ENCODE results near the gene UGT1A1. TPM values are rescaled to one million over a fixed set of nuclear protein-coding genes. Genes with fewer than 3 reads are reported as not detected.

UGT1A1 gene
- total RNA-seq, 1 experiment from 2014 or later, result 0.33 TPM

GRCh38 chr2:233764761-233765160 lies 4.7 kb downstream of the UGT1A1 start:
- peak overlapping the region; percentile 34; the same call in 1 of the 2 replicates for H3K9ac ChIP-seq (ENCODE audit: low read length)
- H3K27me3 ChIP-seq (ENCODE audit: low read length), result no peaks in the 10 kb centered on the region
- H3K4me2 ChIP-seq (ENCODE audit: low read length), result peak overlapping the region; percentile 43
- TF ChIP-seq EZH2phosphoT487 (IDR thresholded peaks at IDR 0.05; ENCODE audit: borderline replicate concordance, low read length) (no peak), EZH2 (IDR thresholded peaks at IDR 0.05; ENCODE audit: low read length, unreplicated experiment) (no peak)
- H4K20me1 ChIP-seq (ENCODE audit: low read length), result no peaks in the 10 kb centered on the region
- ATAC-seq (peak; percentile 36), DNase-seq (peak; percentile 13)
- BruUV-seq (replicated peaks), result TSS peak; percentile 94
- H3K9me2 ChIP-seq (replicated peaks; ENCODE audit: low read length), result 0 out of 2 replicates have a peak, but pooled peaks cover 4% of the 10 kb centered on the region
- H2AFZ ChIP-seq (ENCODE audit: low read length), result 0 out of 2 replicates have a peak overlapping the region, but pooled peaks have one; percentile 53
- no peaks in the 10 kb centered on the region for H3K36me3 ChIP-seq (ENCODE audit: low read depth, low read length)
- no peaks in the 10 kb centered on the region for H3K9me3 ChIP-seq (ENCODE audit: low read length)
- no peak overlapping the region for H3K4me3 ChIP-seq (ENCODE audit: low read length)
- H3K27ac ChIP-seq (ENCODE audit: low read length), result peak overlapping the region; percentile 79
- no peaks in the 10 kb centered on the region for H3K79me2 ChIP-seq (ENCODE audit: low read length)
- intact Hi-C loops (cut with micrococcal nuclease), result no loop called here
- H3F3A ChIP-seq (ENCODE audit: low read length, unreplicated experiment), result no peaks in the 10 kb centered on the region
- CTCF ChIA-PET, result no interaction called here
- POLR2A ChIA-PET (ENCODE audit: unreplicated experiment), result no interaction called here
- peaks cover 19% of the 10 kb centered on the region for H3K4me1 ChIP-seq (ENCODE audit: insufficient read depth, low read length)

- H3K4me3 ChIP-seq (ENCODE audit: low read length), result no peak overlapping the region
- H3K9me2 ChIP-seq (replicated peaks; ENCODE audit: low read length), result 0 out of 2 replicates have a peak, but pooled peaks cover 4% of the 10 kb centered on the region
- intact Hi-C loops (cut with micrococcal nuclease), result no loop called here
- no peaks in the 10 kb centered on the region for H3K79me2 ChIP-seq (ENCODE audit: low read length)
- no peak for ATAC-seq
- DNase-seq, result no peak
- no peaks in the 10 kb centered on the region for H3K27me3 ChIP-seq (ENCODE audit: low read length)
- no peak overlapping the region for H3K27ac ChIP-seq (ENCODE audit: low read length)
- no peak overlapping the region for H3K4me2 ChIP-seq (ENCODE audit: low read length)
- no peaks in the 10 kb centered on the region for H3K9me3 ChIP-seq (ENCODE audit: low read length)
- H3K9ac ChIP-seq (ENCODE audit: low read length), result no peak overlapping the region
- H3F3A ChIP-seq (ENCODE audit: low read length, unreplicated experiment), result no peaks in the 10 kb centered on the region
- no peak overlapping the region for H2AFZ ChIP-seq (ENCODE audit: low read length)
- ChIA-PET POLR2A (ENCODE audit: unreplicated experiment) (no interaction called here), CTCF (no interaction called here)
- no peaks in the 10 kb centered on the region for H3K36me3 ChIP-seq (ENCODE audit: low read depth, low read length)
- no TSS peak for BruUV-seq (replicated peaks)
- TF ChIP-seq EZH2phosphoT487 (IDR thresholded peaks at IDR 0.05; ENCODE audit: borderline replicate concordance, low read length) (no peak), EZH2 (IDR thresholded peaks at IDR 0.05; ENCODE audit: low read length, unreplicated experiment) (no peak)
- H4K20me1 ChIP-seq (ENCODE audit: low read length), result no peaks in the 10 kb centered on the region
- H3K4me1 ChIP-seq (ENCODE audit: insufficient read depth, low read length), result peaks cover 19% of the 10 kb centered on the region
Observed at GRCh38 chr2:233766416-233766815, 6.3 kb downstream of the UGT1A1 start.

- DNase-seq (no peak), ATAC-seq (no peak)
- Histone ChIP-seq H3K36me3 (ENCODE audit: low read depth, low read length) (no peaks in the 10 kb centered on the region), H2AFZ (ENCODE audit: low read length) (no peak overlapping the region), H3K9ac (ENCODE audit: low read length) (no peak overlapping the region), H3K79me2 (ENCODE audit: low read length) (no peaks in the 10 kb centered on the region), H3K27ac (ENCODE audit: low read length) (no peak overlapping the region), H3K9me2 (replicated peaks; ENCODE audit: low read length) (0 out of 2 replicates have a peak, but pooled peaks cover 4% of the 10 kb centered on the region), H3F3A (ENCODE audit: low read length, unreplicated experiment) (no peaks in the 10 kb centered on the region), H3K4me3 (ENCODE audit: low read length) (no peak overlapping the region), H3K9me3 (ENCODE audit: low read length) (no peaks in the 10 kb centered on the region), H3K4me2 (ENCODE audit: low read length) (no peak overlapping the region), H3K4me1 (ENCODE audit: insufficient read depth, low read length) (peaks cover 19% of the 10 kb centered on the region), H4K20me1 (ENCODE audit: low read length) (no peaks in the 10 kb centered on the region), H3K27me3 (ENCODE audit: low read length) (no peaks in the 10 kb centered on the region)
- no TSS peak for BruUV-seq (replicated peaks)
- CTCF ChIA-PET, result no interaction called here
- POLR2A ChIA-PET (ENCODE audit: unreplicated experiment), result no interaction called here
- TF ChIP-seq EZH2phosphoT487 (IDR thresholded peaks at IDR 0.05; ENCODE audit: borderline replicate concordance, low read length) (no peak), EZH2 (IDR thresholded peaks at IDR 0.05; ENCODE audit: low read length, unreplicated experiment) (no peak)
- TF ChIP-seq, protein P1, sequence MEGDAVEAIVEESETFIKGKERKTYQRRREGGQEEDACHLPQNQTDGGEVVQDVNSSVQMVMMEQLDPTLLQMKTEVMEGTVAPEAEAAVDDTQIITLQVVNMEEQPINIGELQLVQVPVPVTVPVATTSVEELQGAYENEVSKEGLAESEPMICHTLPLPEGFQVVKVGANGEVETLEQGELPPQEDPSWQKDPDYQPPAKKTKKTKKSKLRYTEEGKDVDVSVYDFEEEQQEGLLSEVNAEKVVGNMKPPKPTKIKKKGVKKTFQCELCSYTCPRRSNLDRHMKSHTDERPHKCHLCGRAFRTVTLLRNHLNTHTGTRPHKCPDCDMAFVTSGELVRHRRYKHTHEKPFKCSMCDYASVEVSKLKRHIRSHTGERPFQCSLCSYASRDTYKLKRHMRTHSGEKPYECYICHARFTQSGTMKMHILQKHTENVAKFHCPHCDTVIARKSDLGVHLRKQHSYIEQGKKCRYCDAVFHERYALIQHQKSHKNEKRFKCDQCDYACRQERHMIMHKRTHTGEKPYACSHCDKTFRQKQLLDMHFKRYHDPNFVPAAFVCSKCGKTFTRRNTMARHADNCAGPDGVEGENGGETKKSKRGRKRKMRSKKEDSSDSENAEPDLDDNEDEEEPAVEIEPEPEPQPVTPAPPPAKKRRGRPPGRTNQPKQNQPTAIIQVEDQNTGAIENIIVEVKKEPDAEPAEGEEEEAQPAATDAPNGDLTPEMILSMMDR (conservative IDR thresholded peaks at IDR 0.05; ENCODE audit: low read depth, low read length), result no peak
- intact Hi-C loops (cut with micrococcal nuclease), result no loop called here
Observed at GRCh38 chr2:233768076-233768475, 8.0 kb downstream of the UGT1A1 start.

DNA sequence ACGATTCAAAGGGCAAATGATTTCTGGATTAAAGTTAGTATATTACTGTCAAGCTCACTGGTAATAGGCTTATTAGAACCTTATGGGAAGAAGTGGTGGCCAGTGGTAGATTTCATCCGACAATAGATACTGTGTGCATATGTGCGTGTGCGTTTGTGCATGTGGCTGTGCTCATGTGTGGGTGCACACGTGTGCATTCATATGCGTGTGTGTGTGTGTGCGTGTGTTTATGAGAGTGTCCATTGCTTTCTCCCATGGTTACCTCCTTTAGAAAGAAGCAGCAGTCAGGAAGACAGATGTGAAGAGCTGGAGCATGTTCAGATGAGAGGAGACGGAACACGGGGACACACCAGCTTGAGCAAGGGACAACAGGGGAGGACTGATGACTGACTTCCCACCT lies 9.2 kb downstream of the UGT1A1 start:
- H3F3A ChIP-seq (ENCODE audit: low read length, unreplicated experiment), result no peaks in the 10 kb centered on the region
- no peak overlapping the region for H2AFZ ChIP-seq (ENCODE audit: low read length)
- no peak overlapping the region for H3K9ac ChIP-seq (ENCODE audit: low read length)
- H3K4me1 ChIP-seq (ENCODE audit: insufficient read depth, low read length), result peaks cover 8% of the 10 kb centered on the region
- no TSS peak for BruUV-seq (replicated peaks)
- H3K4me3 ChIP-seq (ENCODE audit: low read length), result no peak overlapping the region
- intact Hi-C loops (cut with micrococcal nuclease), result no loop called here
- H3K27me3 ChIP-seq (ENCODE audit: low read length), result no peaks in the 10 kb centered on the region
- ATAC-seq, result no peak
- TF ChIP-seq, protein P1 (conservative IDR thresholded peaks at IDR 0.05; ENCODE audit: low read depth, low read length), result no peak
- TF ChIP-seq EZH2phosphoT487 (IDR thresholded peaks at IDR 0.05; ENCODE audit: borderline replicate concordance, low read length) (no peak), EZH2 (IDR thresholded peaks at IDR 0.05; ENCODE audit: low read length, unreplicated experiment) (no peak)
- DNase-seq, result no peak
- H4K20me1 ChIP-seq (ENCODE audit: low read length), result no peaks in the 10 kb centered on the region
- H3K9me3 ChIP-seq (ENCODE audit: low read length), result no peaks in the 10 kb centered on the region
- H3K9me2 ChIP-seq (replicated peaks; ENCODE audit: low read length), result no peaks in the 10 kb centered on the region
- H3K36me3 ChIP-seq (ENCODE audit: low read depth, low read length), result no peaks in the 10 kb centered on the region
- H3K27ac ChIP-seq (ENCODE audit: low read length), result no peak overlapping the region
- no peaks in the 10 kb centered on the region for H3K79me2 ChIP-seq (ENCODE audit: low read length)
- ChIA-PET CTCF (no interaction called here), POLR2A (ENCODE audit: unreplicated experiment) (no interaction called here)
- H3K4me2 ChIP-seq (ENCODE audit: low read length), result no peak overlapping the region

Measured in PC-3 (cell line).